ENCODE results near the gene FUT1.
"Not testable (repeated sequence)": the region's sequence is repeated elsewhere in the genome, so short reads cannot be mapped to it uniquely, and the experiment has no call there.

Gene FUT1

GRCh38 chr19:48719263-48720171 is 32.9 kb downstream of the FUT1 start, which contains the start of gene MAMSTR:
MAMSTR (minus strand) TSS chr19:48719725; CDS start chr19:48719031, 694 bp downstream.
- Histone ChIP-seq H3K27ac (ENCODE audit: low read length) (peak within 1 kb of the TSS; percentile 75), H3K4me1 (ENCODE audit: control insufficient read depth in 1 of 2, insufficient read depth in 2 of 2, low read length in 2 of 2) (peaks cover 7 to 36% of the 10 kb centered on the region in 2 donors)

DNA sequence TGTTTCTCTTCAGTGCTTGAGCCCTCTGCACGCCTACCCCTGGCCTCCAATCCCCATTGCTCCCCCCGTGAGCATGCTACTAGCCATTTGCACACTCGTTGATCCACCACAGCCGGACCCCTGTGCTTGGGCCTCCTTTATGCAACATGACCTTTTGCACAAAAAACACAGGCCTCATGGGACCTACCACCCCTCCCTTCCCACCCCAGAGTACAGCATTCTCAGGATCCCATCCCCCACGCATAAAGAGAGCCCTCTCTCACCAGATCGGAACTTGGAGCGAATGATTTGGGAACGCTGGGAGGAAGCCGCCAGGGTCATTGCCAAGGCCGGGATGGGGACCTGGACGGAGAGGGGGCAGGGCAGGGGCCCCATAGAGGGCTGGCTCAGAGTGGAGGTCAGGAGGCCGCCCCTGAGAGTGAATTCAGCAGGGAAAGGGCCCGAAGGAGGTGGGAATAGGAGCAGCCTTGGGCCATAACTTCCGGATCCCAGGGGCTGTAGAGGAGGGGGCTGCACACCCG is 33.7 kb downstream of the FUT1 start:
- no peak overlapping the region for H3K27ac ChIP-seq (ENCODE audit: low read length)
- H3K27me3 ChIP-seq (ENCODE audit: low read depth, low read length): no peaks in the 10 kb centered on the region
- H3K36me3 ChIP-seq (ENCODE audit: control insufficient read depth in 1 of 2, insufficient read depth in 2 of 2, low read length in 2 of 2): no peaks in the 10 kb centered on the region
- peaks cover 4 to 38% of the 10 kb centered on the region in 2 donors for H3K4me1 ChIP-seq (ENCODE audit: control insufficient read depth in 1 of 2, insufficient read depth in 2 of 2, low read length in 2 of 2)
- no peaks in the 10 kb centered on the region for H3K9me3 ChIP-seq (ENCODE audit: control insufficient read depth in 1 of 2, low read length in 2 of 2)
- H3K4me3 ChIP-seq (ENCODE audit: low read depth in 1 of 2, low read length in 2 of 2): no peak overlapping the region

More at GRCh38 chr19:48719263-48720171, 32.9 kb downstream of the FUT1 start, which contains the start of gene MAMSTR:
- H3K27me3 ChIP-seq (ENCODE audit: low read depth, low read length): no peaks in the 10 kb centered on the region
- H3K9me3 ChIP-seq (ENCODE audit: control insufficient read depth in 1 of 2, low read length in 2 of 2): no peaks in the 10 kb centered on the region
- H3K4me3 ChIP-seq (ENCODE audit: low read depth in 1 of 2, low read length in 2 of 2): peak within 1 kb of the TSS; percentile 62 to 72
- peaks cover 0 to 6% of the 10 kb centered on the region in 2 donors for H3K36me3 ChIP-seq (ENCODE audit: control insufficient read depth in 1 of 2, insufficient read depth in 2 of 2, low read length in 2 of 2)

DNA sequence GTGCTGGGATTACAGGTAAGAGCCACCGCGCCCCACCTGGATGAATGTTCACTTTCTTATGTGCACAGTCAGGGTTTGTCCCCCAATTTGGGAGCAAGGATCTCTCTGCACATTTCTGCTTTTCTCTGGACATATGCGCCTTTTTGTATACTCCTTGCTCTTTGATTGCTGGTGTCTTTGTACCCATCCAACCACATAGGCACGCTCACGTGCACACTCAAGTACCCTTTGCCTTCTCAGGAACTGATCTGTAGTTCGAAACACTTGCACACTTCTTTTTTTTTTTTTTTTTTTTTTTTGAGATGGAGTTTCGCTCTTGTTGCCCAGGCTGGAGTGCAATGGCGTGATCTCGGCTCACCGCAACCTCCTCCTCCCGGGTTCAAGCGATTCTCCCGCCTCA is 34.3 kb downstream of the FUT1 start:
- not testable (repeated sequence) for H3K9me3 ChIP-seq (ENCODE audit: control insufficient read depth in 1 of 2, low read length in 2 of 2); H3K27me3 ChIP-seq (ENCODE audit: low read depth, low read length); H3K36me3 ChIP-seq (ENCODE audit: control insufficient read depth in 1 of 2, insufficient read depth in 2 of 2, low read length in 2 of 2); H3K4me3 ChIP-seq (ENCODE audit: low read depth in 1 of 2, low read length in 2 of 2); H3K27ac ChIP-seq (ENCODE audit: low read length)
- H3K4me1 ChIP-seq (ENCODE audit: control insufficient read depth in 1 of 2, insufficient read depth in 2 of 2, low read length in 2 of 2): peaks cover 9 to 44% of the 10 kb centered on the region in 2 donors

DNA sequence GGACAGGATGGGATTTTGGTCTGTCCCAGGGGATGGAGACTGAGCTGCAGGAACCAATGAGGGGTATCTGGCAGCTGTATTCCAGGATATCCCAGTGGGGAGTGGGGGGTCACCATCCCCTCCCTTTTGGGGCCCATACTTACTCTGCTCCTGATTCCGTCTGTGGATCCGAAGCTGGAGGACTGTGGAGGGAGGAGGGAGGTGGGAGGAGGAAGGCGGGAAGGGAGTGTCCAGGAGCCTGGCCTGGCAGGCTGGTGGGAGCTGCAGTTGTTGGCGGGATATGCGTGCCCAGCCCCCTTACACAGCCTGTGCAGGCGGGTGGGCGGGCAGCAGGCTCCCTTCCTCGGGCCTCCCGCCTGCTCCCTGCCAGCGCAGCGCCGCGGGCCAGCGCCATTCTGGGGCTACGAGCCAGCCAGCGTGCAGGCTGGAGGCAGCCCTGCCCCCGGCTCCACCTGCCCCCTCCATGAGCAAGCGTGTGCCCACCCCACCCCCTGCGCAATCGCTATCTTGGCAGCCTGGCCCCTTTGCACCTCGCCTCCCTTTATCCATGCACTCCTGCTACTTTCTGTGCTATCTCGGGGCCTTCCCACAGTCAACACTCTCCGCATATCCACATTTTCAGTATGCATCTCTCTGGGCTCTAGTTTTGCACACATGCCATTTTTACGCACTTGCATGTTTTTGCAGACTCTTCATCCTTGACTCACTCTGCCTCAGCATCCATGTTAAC is 35.7 kb downstream of the FUT1 start:
- Histone ChIP-seq H3K27me3 (ENCODE audit: low read depth, low read length) (no peaks in the 10 kb centered on the region), H3K4me1 (ENCODE audit: control insufficient read depth in 1 of 2, insufficient read depth in 2 of 2, low read length in 2 of 2) (peaks cover 11 to 50% of the 10 kb centered on the region in 2 donors), H3K36me3 (ENCODE audit: control insufficient read depth in 1 of 2, insufficient read depth in 2 of 2, low read length in 2 of 2) (no peaks in the 10 kb centered on the region)

DNA sequence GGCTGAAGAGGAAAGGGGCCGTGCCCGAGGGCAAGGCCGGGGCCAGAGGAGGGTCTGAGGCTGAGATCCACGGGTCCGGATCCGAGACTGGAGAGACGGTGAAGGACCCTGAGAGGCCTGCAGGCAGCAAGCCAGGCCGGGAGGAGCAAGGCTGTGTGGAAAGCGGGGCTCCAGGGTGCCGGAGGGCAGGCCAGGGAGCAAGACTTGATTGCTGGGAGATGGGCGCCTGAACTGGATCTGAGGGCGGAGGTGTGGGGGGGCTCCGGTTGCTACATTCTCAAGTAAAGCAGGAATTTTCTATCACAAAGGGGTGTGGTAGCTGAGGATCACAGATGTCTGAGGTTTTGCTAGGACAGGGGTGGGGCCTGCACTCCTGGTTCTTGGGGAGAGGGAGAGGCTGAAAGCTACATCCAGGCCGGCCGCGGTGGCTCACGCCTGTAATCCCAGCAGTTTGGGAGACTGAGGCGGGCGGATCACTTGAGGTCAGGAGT is 36.7 kb downstream of the FUT1 start:
- Histone ChIP-seq H3K9me3 (ENCODE audit: control insufficient read depth in 1 of 2, low read length in 2 of 2) (peaks cover 0 to 3% of the 10 kb centered on the region in 2 donors), H3K4me3 (ENCODE audit: low read depth in 1 of 2, low read length in 2 of 2) (peak overlapping the region; percentile 70 to 84), H3K4me1 (ENCODE audit: control insufficient read depth in 1 of 2, insufficient read depth in 2 of 2, low read length in 2 of 2) (peaks cover 11 to 50% of the 10 kb centered on the region in 2 donors), H3K36me3 (ENCODE audit: control insufficient read depth in 1 of 2, insufficient read depth in 2 of 2, low read length in 2 of 2) (no peaks in the 10 kb centered on the region), H3K27ac (ENCODE audit: low read length) (peak overlapping the region; percentile 91), H3K27me3 (ENCODE audit: low read depth, low read length) (no peaks in the 10 kb centered on the region)

More for the DNA sequence above, 35.7 kb downstream of the FUT1 start:
- Histone ChIP-seq H3K4me3 (ENCODE audit: low read depth in 1 of 2, low read length in 2 of 2) (peak overlapping the region; percentile 42 to 55), H3K9me3 (ENCODE audit: control insufficient read depth in 1 of 2, low read length in 2 of 2) (no peaks in the 10 kb centered on the region), H3K27ac (ENCODE audit: low read length) (no peak overlapping the region)

- peak overlapping the region; percentile 91 for H3K27ac ChIP-seq (ENCODE audit: low read length)
- H3K4me3 ChIP-seq (ENCODE audit: low read depth in 1 of 2, low read length in 2 of 2): peak overlapping the region; percentile 70 to 84
- no peaks in the 10 kb centered on the region for H3K36me3 ChIP-seq (ENCODE audit: control insufficient read depth in 1 of 2, insufficient read depth in 2 of 2, low read length in 2 of 2)
- no peaks in the 10 kb centered on the region for H3K27me3 ChIP-seq (ENCODE audit: low read depth, low read length)
- H3K4me1 ChIP-seq (ENCODE audit: control insufficient read depth in 1 of 2, insufficient read depth in 2 of 2, low read length in 2 of 2): peaks cover 7 to 44% of the 10 kb centered on the region in 2 donors
- peaks cover 0 to 3% of the 10 kb centered on the region in 2 donors for H3K9me3 ChIP-seq (ENCODE audit: control insufficient read depth in 1 of 2, low read length in 2 of 2)
Measured at GRCh38 chr19:48714759-48715675, 37.4 kb downstream of the FUT1 start.

DNA sequence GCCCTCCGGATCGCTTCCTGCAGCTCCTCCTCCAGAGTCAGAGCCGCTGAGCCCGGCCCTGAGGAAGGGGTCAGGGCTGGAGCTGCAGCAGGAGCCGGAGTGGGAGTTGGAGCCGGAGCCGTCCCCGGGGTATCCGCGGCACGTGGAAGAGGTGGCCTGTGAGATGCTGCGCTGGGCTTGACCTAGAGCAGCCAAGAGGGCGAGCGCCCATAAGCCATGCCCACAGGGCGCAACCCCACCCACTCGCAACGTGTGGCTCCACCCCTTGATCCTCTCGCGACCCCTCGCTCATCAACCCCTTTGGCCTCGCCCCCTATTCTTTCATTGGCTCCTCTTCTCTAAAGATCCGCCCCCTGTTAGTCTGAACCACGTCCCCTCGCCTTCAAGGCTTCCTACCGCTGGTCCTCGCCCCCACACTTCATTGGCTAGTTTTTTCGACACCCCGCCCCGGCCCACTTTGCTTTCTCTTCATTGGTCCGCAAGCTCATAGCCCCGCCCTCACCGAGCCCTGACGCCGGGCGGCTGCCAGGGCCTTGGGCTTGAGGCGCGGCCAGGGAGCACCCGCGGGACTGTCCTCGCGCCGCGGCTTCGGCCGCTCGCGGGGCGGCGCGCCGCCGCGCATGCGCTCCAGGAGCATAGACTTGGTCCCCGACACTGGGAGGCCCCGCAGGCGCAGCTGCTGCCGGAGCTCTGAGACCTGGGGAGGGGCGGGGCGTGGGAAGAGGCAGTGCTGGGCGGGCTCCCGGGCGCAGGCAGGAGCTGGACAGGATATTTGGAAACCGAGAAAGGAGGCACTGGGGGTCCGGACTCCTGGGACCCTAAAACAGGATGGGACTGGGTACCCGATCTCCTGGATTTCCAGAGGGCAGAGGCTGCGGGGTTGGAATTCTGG is 38.3 kb downstream of the FUT1 start:
- Histone ChIP-seq H3K9me3 (ENCODE audit: control insufficient read depth in 1 of 2, low read length in 2 of 2) (peaks cover 0 to 3% of the 10 kb centered on the region in 2 donors), H3K36me3 (ENCODE audit: control insufficient read depth in 1 of 2, insufficient read depth in 2 of 2, low read length in 2 of 2) (no peaks in the 10 kb centered on the region), H3K4me1 (ENCODE audit: control insufficient read depth in 1 of 2, insufficient read depth in 2 of 2, low read length in 2 of 2) (peaks cover 7 to 35% of the 10 kb centered on the region in 2 donors), H3K27ac (ENCODE audit: low read length) (peak overlapping the region; percentile 91), H3K4me3 (ENCODE audit: low read depth in 1 of 2, low read length in 2 of 2) (peak overlapping the region; percentile 72 to 84), H3K27me3 (ENCODE audit: low read depth, low read length) (no peaks in the 10 kb centered on the region)

DNA sequence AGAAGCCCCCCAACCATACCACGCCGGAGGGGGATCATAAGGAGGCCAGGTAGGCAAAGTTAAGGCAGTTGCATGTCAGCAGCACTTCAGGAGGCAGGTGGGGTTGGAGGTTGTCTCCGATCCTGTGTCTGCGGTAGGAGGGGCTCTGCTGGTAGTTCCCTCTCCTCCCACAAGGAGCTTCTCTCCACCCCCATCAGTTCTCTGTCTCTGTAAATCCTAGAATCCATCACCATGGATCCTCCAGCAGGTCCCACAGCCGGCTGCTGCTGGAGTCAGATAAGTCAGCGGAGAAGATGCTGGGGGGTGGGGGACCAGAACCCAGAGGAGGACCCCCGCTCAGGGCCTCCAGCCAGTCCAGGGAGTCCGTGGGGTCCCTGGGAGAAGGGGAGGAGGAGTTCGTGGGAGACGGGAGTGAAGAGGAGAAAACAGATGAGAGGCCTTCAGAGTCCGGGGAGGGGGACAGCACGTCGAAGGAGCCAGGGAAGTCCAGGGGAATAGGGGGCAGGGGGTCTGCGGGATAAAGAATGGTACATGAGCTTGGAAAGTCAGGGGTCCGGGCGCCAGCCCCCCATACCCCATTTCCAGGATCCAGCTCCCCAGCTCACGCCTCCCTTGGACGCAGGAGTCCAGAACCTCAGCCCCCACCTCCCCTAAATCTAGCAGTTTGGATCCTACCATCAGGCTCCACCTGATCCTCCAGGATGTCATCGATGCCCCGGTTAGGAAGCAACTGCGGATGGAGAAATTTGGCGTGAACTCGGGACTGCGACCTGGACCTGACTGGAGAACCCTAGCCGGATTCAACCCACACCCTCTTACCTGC is 39.2 kb downstream of the FUT1 start:
- H3K36me3 ChIP-seq (ENCODE audit: control insufficient read depth in 1 of 2, insufficient read depth in 2 of 2, low read length in 2 of 2): no peaks in the 10 kb centered on the region
- peak overlapping the region; percentile 72 to 84 for H3K4me3 ChIP-seq (ENCODE audit: low read depth in 1 of 2, low read length in 2 of 2)
- peaks cover 0 to 3% of the 10 kb centered on the region in 2 donors for H3K9me3 ChIP-seq (ENCODE audit: control insufficient read depth in 1 of 2, low read length in 2 of 2)
- peaks cover 7 to 34% of the 10 kb centered on the region in 2 donors for H3K4me1 ChIP-seq (ENCODE audit: control insufficient read depth in 1 of 2, insufficient read depth in 2 of 2, low read length in 2 of 2)
- H3K27me3 ChIP-seq (ENCODE audit: low read depth, low read length): no peaks in the 10 kb centered on the region
- H3K27ac ChIP-seq (ENCODE audit: low read length): no peak overlapping the region

- Histone ChIP-seq H3K27ac (ENCODE audit: low read length) (no peak overlapping the region), H3K27me3 (ENCODE audit: low read depth, low read length) (no peaks in the 10 kb centered on the region), H3K4me1 (ENCODE audit: control insufficient read depth in 1 of 2, insufficient read depth in 2 of 2, low read length in 2 of 2) (peaks cover 7 to 23% of the 10 kb centered on the region in 2 donors), H3K4me3 (ENCODE audit: low read depth in 1 of 2, low read length in 2 of 2) (no peak overlapping the region), H3K36me3 (ENCODE audit: control insufficient read depth in 1 of 2, insufficient read depth in 2 of 2, low read length in 2 of 2) (no peaks in the 10 kb centered on the region), H3K9me3 (ENCODE audit: control insufficient read depth in 1 of 2, low read length in 2 of 2) (peaks cover 0 to 3% of the 10 kb centered on the region in 2 donors)
Measured at GRCh38 chr19:48711106-48711662, 41.3 kb downstream of the FUT1 start.

All from muscle layer of duodenum (tissue), 2 donors.